CMK (cell line): Measurements from ENCODE around the gene RNF114.
"Not testable (repeated sequence)": the region's sequence is repeated elsewhere in the genome, so short reads cannot be mapped to it uniquely, and the experiment has no call there.

Source experiments
- DNase-seq: peaks from one replicate; pipeline ENCODE4 v3.0.0-alpha.2; 2010; ENCODE audit warnings: low read depth

Gene RNF114

DNA sequence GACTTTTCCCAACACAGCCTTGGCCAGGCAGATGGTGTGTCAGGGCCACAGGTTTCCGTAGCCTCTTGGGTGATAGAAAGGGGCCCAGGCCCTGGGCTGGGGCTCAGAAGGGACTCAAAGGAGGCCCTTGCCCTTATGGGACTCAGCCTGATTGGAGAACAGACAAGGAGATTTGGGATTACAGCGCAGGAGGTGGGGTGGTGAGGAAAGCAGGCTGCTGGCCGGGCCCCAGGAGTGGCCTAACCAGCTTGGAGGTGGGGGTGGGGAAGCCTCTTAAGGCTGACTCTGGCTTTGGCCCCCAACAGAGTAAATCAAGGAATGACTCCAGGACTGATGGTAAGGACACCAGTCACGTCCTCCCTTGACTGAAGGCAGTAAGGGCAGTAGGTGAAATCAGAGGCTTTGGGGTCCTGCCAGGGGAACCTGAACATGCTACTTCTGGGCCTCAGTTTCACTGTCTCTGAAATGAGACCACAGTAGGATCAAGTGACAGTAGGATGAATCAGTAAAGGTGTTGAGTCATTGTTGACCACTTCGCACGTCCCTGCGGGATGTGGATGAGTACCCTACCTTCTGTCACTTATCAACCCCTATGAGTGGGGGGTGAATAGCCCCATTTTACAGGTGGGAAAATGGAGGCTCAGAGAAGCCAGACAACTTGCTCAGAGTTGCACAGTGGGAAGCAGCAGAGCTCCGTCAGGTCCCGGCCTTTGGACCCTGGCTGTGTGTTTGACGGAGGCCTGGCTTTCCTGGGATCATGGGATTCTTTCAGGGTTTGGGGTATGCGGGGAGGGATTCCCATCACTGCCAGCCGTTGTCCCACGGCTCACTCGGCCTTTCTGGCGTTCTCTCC, 51.0 kb downstream of the RNF114 start:
- DNase-seq = no peak

DNA sequence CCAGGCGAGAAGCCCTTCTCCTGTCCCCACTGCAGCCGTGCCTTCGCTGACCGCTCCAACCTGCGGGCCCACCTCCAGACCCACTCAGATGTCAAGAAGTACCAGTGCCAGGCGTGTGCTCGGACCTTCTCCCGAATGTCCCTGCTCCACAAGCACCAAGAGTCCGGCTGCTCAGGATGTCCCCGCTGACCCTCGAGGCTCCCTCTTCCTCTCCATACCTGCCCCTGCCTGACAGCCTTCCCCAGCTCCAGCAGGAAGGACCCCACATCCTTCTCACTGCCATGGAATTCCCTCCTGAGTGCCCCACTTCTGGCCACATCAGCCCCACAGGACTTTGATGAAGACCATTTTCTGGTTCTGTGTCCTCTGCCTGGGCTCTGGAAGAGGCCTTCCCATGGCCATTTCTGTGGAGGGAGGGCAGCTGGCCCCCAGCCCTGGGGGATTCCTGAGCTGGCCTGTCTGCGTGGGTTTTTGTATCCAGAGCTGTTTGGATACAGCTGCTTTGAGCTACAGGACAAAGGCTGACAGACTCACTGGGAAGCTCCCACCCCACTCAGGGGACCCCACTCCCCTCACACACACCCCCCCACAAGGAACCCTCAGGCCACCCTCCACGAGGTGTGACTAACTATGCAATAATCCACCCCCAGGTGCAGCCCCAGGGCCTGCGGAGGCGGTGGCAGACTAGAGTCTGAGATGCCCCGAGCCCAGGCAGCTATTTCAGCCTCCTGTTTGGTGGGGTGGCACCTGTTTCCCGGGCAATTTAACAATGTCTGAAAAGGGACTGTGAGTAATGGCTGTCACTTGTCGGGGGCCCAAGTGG, 51.9 kb downstream of the RNF114 start:
- DNase-seq = no peak

GRCh38 chr20:49989234-49990065, 53.3 kb downstream of the RNF114 start:
- no peak for DNase-seq

- DNase-seq = no peak
Measured at GRCh38 chr20:49990271-49990720, 54.1 kb downstream of the RNF114 start.

DNA sequence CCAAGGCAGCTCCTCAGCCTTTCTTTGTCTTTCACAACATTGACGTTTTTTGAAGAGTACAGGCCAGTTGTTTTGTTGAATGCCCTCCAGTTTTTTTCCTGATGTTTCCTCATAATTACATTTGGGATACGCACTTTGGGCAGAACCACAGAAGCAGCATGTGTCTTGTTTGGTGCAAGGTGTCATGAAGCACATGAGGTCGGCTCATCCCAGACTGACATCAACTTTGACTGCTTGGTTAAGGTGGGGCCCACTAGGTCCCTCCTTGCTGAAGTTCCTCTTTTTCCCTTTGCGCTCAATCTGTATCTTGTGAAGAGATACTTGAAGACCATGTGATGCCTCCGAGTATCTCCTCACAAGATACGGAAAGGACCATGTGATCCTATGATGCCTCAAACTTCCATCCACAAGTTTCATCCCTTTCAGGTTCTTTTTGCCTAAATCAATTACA, 57.1 kb downstream of the RNF114 start:
- no peak for DNase-seq

- no peak for DNase-seq
Measured at GRCh38 chr20:49995586-49995985, 59.4 kb downstream of the RNF114 start.

GRCh38 chr20:49998478-49999188, 62.4 kb downstream of the RNF114 start:
- not testable (repeated sequence) for DNase-seq

DNA sequence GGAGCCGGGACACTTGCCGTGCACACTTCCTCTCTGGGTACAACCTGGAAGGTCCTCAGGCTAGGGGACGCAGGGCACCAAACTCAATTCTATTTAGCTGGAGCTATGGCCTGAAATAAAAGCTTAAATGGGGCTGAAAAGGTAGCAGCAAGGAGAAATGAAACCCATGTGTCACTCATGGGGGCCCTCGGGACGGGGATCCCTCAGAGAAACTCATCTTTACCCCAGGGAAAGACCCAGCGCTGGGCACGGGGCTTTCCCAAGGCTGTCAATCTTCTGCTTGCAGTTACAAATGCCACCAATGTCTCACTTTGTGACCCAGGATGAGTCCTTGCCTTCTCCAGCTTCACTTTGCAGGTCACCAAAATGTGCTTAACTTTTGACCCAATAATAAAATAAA, 63.1 kb downstream of the RNF114 start:
- DNase-seq = no peak

- not testable (repeated sequence) for DNase-seq
Measured at GRCh38 chr20:50000548-50001222, 64.5 kb downstream of the RNF114 start.

DNA sequence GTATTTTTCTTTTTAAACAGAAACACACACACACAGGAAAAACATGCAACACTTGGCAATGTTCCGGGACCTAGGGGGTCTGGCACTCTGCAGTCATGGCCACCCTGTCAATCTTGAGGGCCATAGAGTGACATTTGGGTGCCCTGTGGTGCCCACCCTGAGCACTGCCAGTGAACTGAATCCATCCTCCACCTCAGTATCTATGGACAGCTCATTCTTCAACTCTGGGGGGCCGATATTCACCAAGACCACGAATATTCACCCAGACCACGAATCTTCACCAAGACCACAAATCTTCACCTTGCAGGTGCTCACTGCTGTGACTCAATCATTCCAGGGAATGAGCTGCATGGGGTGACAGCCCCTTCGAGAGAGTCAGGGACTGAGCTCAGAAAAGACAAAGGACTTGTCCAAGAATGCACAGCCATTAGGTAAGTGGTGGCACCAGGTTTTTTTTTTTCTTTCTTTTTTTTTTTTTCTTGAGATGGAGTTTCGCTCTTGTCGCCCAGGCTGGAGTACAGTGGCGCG, 65.7 kb downstream of the RNF114 start:
- DNase-seq = no peak

DNA sequence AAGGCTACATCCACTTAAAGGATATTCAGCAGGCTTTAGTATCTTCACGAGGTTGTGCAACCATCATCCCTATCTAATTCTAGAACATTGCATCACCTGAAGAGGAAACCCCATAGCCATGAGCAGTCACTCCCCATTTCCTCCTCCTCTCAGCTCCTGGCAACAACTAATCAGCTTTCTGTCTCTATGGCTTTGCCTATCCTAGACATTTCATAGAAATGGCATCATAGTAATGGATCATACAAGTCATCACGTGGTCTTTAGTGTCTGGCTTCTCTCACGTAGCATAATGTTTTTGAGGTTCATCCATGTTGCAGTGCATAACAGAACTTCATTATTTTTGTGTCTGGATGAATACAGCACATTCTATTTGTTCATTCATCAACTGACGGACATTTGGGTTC, 67.1 kb downstream of the RNF114 start:
- no peak for DNase-seq
